Activated CD4-positive, alpha-beta T cell treated with anti-CD3 and anti-CD28 coated beads, Interleukin-2, amount 50 U/mL, for 24 hours (primary cell): Measurements from ENCODE around the gene XG.
"Not testable (repeated sequence)": the region's sequence is repeated elsewhere in the genome, so short reads cannot be mapped to it uniquely, and the experiment has no call there.

ENCODE experiments used
- DNase-seq, 2 donors: peaks; one replicate each; pipeline ENCODE4 v3.0.0-alpha.2; 2020; ENCODE audit warnings: low read depth in 1 of 2, low spot score in 1 of 2

The XG gene

GRCh38 chrX:2733286-2733685, 18.6 kb upstream of the XG start:
- DNase-seq, result no peak

DNA sequence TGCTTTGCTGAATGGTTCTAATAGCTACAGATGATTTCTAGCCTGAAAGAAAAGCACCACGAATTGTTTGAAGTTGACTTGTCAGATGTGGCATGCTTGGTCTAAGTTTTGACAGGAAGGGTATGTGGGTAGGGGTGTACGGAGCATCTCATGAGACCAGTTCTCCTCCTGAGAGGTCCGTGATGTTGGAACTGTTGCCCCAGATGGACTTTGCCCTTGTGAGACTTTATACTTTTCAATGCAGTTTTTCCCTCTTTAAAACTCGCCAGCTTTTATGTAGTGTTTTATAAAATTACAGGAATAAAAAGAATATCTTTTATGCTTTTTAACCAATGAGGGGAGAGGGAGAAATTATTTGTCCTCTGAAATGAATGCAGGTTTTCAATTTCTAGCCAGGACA, 16.6 kb upstream of the XG start:
- DNase-seq, result no peak

GRCh38 chrX:2740672-2741071, 11.2 kb upstream of the XG start:
- no peak for DNase-seq

DNA sequence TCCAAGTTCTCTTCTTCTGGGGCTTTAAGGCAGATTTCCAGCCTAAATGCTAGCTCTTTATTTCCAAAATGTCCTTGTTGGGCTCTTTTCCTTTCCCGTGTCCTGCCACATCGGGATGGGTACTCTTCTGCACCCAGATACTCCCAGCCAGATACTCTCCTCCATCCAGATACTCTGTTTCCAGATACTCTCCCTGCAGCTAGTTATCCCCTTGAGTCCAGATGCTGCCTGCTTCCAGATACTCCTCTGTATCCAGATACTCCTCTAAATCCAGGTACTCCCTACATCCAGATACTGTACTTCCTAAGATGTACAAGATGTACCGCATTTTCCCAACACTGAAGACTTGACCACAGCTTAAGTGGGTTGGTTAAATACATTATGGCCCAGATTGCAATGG, 10.5 kb upstream of the XG start:
- DNase-seq, result no peak

GRCh38 chrX:2746250-2746649, 5.6 kb upstream of the XG start:
- not testable (repeated sequence) for DNase-seq

DNA sequence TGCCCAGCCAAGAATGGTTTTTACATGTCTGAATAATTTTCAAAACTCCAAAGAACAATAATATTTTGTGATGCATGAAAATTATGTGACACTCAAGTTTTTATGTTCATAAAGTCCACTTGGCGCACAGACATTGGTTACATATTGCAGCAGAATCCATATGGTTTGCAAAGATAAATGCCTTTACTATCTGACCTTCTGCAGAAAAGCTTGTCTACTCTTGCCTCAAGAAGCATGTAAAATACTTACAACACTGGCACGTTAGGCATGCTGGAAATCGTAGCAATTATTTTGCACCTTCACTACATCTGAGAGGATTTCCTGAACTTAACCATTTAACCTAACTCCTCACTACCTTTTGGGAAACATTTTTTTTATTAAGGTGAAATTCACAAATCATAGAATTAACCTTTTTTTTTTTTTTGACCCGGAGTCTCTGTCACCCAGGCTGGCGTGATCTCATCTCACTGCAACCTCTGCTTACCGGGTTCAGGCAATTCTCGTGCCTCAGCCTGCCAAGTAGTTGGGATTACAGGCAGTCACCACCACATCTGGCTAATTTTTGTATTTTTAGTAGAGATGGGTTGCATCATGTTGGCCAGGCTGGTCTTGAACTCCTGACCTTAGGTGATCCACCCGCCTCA, 3.5 kb upstream of the XG start:
- no peak for DNase-seq

- DNase-seq, result no peak
Observed at GRCh38 chrX:2748815-2749188, 3.0 kb upstream of the XG start.

- DNase-seq, result no peak
Observed at GRCh38 chrX:2751291-2751690, 549 bp upstream of the XG start.

- DNase-seq, result not testable (repeated sequence)
Observed at GRCh38 chrX:2752441-2752840, 601 bp downstream of the XG start.

- DNase-seq, result not testable (repeated sequence)
Observed at GRCh38 chrX:2755163-2755715, 3.4 kb downstream of the XG start.

- DNase-seq, result no peak
Observed at GRCh38 chrX:2756548-2756947, 4.7 kb downstream of the XG start.

- DNase-seq, result no peak
Observed at GRCh38 chrX:2761246-2761645, 9.4 kb downstream of the XG start.

GRCh38 chrX:2762671-2763070, 10.8 kb downstream of the XG start:
- DNase-seq, result not testable (repeated sequence)

DNA sequence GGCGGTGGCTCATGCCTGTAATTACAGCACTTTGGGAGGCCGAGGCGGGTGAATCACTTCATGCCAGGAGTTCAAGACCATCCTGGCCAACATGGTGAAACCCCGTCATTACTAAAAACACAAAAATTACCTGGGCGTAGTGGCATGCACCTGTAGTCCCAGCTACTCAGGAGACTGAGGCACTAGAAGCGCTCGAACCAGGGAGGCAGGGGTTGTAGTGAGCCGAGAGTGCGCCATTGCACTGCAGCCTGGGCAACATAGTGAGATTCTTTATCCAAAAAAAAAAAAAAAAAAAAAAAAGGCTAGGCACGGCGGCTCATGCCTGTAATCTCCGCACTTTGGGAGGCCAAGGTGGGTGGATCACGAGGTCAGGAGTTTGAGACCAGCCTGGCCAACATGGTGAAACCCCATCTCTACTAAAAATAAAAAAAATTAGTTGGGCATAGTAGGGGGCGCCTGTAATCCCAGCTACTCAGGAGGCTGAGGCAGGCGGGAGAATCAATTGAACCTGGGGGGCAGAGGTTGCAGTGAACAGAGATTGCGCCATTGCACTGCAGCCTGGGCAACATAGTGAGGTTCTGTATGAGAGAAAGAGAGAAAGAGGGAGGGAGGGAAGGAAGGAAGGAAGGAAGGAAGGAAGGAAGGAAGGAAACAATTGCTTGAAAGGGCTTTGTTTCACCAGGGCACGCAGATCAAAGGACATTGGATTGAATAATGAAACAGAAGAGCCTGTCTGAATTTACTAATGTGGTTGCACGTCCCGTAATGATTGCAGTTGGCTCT, 13.1 kb downstream of the XG start:
- DNase-seq, result not testable (repeated sequence)

GRCh38 chrX:2765549-2765830, 13.7 kb downstream of the XG start:
- no peak for DNase-seq

DNA sequence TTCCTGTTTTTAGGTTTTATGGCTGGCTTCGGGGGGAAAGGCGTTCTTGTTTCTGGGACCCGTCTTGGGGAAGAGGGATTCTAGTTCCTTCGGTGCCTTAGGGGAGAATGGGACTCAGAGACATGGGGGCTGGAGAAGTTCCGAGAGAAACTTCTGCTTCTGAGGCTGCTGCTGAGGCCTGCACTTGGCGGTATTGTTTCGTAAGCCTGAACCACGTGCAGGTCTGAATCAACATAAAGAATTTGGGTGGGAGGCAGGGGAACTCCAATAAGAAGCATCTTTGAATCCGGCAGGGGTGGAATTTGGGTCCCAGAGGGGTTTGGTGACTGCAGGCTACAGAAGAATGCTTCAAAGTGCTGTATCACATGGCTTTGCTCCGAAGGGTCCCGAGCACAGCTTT, 15.1 kb downstream of the XG start:
- no peak for DNase-seq

- DNase-seq, result no peak
Observed at GRCh38 chrX:2767631-2768455, 16.0 kb downstream of the XG start.

- DNase-seq, result no peak
Observed at GRCh38 chrX:2769615-2770014, 17.8 kb downstream of the XG start.

DNA sequence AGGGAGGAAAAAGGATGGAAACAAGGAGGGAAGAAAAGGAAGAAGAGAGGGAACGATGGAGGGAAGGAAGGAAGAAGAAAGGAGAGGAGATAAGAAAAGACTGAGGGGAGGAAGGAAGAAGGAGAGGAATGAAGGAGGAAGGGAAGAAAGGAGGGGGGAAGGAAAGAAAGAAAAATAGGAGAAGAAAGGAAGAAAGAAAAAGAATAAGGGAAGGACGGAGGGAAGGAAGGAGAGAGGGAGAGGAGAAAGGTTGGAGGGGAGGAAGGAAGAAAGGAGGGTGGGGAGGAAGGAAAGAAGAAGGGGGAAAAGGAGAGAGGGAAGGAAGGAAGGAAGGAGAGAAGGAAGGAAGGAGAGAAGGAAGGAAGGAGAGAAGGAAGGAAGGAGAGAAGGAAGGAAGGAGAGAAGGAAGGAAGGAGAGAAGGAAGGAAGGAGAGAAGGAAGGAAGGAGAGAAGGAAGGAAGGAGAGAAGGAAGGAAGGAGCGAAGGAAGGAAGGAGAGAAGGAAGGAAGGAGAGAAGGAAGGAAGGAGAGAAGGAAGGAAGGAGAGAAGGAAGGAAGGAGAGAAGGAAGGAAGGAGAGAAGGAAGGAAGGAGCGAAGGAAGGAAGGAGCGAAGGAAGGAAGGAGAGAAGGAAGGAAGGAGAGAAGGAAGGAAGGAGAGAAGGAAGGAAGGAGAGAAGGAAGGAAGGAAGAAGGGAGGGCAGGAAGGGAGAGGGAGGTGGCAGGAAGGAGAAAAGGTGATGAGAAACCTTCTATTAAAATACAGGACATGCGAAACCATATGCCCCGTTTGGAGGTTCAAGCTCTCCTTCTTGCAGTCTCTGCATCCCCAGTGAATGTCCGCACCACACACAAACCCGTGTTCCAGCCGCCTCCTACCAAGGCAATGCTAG, 21.6 kb downstream of the XG start:
- DNase-seq, result not testable (repeated sequence)

GRCh38 chrX:2774057-2774456, 22.2 kb downstream of the XG start:
- DNase-seq, result no peak

GRCh38 chrX:2774776-2775175, 22.9 kb downstream of the XG start:
- no peak for DNase-seq
